Activated CD4-positive, alpha-beta T cell treated with anti-CD3 and anti-CD28 coated beads for 36 hours (primary cell): ENCODE data around the gene NAPG. TPM values are rescaled to one million over a fixed set of nuclear protein-coding genes. Genes with fewer than 3 reads are reported as not detected.
A peak's percentile ranks its signal among the peaks of the same experiment; 100 is the strongest.
"Not testable (repeated sequence)": the region's sequence is repeated elsewhere in the genome, so short reads cannot be mapped to it uniquely, and the experiment has no call there.

ENCODE experiments used
- ATAC-seq: fragments of 200-7000 bp; cut with Tn5 transposase; one replicate; pipeline ENCODE4 v1.10.0; 2021; ENCODE audit warnings: mild to moderate bottlenecking, moderate library complexity
- CTCF ChIA-PET: fragments of 350-600 bp; sonication (Branson Sonifier 250); formaldehyde crosslinking; loops from one replicate; lab custom pipeline; 2021; ENCODE audit warnings: antibody characterized with exemption; lab: Charles Lee
- POLR2A ChIA-PET: fragments of 350-600 bp; sonication (Branson Sonifier 250); formaldehyde crosslinking; loops from one replicate; lab custom pipeline; 2021; ENCODE audit warnings: antibody characterized with exemption, inconsistent platforms; lab: Charles Lee
- DNase-seq: peaks from one replicate; pipeline ENCODE4 v3.0.0-alpha.2; 2020
- H3K27ac Mint-ChIP-seq: one replicate; pipeline ENCODE4 v1.8.0; 2021; ENCODE audit warnings: mixed read lengths
- H3K27me3 Mint-ChIP-seq: one replicate; pipeline ENCODE4 v1.8.0; 2021; ENCODE audit warnings: mixed read lengths
- H3K36me3 Mint-ChIP-seq: one replicate; pipeline ENCODE4 v1.8.0; 2021; ENCODE audit warnings: low read depth, mixed read lengths
- H3K4me1 Mint-ChIP-seq: one replicate; pipeline ENCODE4 v1.8.0; 2021; ENCODE audit warnings: mixed read lengths
- H3K4me3 Mint-ChIP-seq: one replicate; pipeline ENCODE4 v1.8.0; 2021; ENCODE audit warnings: mild to moderate bottlenecking, moderate library complexity, mixed read lengths
- H3K9me3 Mint-ChIP-seq: one replicate; pipeline ENCODE4 v1.8.0; 2021; ENCODE audit warnings: low read depth, mixed read lengths
- intact Hi-C, 2 experiments: fragments of 100-400 bp; cut with DNase I in 1 of 2; cut with micrococcal nuclease in 1 of 2; formaldehyde crosslinking; loops; one replicate each; pipeline versions ENCODE4 v1.14.2 to v1.15.1; 2022 to 2024; cut with DNase I, micrococcal nuclease
- total RNA-seq, 2 experiments: library from RNA; stranded (reverse); gene quantifications; one replicate each; pipeline ENCODE4 v1.2.3, GENCODE V29; 2021

NAPG gene
- total RNA-seq, 2 experiments from 2014 or later = 28.6 to 31.0 TPM

- H3K27ac Mint-ChIP-seq = no peak overlapping the region
- peaks cover 40% of the 10 kb centered on the region for H3K36me3 Mint-ChIP-seq
- DNase-seq (no peak), ATAC-seq (no peak)
- H3K4me1 Mint-ChIP-seq = no peaks in the 10 kb centered on the region
- H3K4me3 Mint-ChIP-seq = no peak overlapping the region
- no peaks in the 10 kb centered on the region for H3K9me3 Mint-ChIP-seq
- intact Hi-C loops = loop anchor here in 1 of 2 experiments (10.0 kb wide), 1 partner anchor 493 kb away; no protein-coding TSS in a partner anchor
- H3K27me3 Mint-ChIP-seq = no peaks in the 10 kb centered on the region
- ChIA-PET CTCF (interaction anchor here (1.1 to 1.2 kb wide), 2 partner anchors 10 to 81 kb away, joined by 3 read pairs; no protein-coding TSS in a partner anchor), POLR2A (no interaction called here)
Observed at GRCh38 chr18:10552226-10552625, 26.4 kb downstream of the NAPG start.

- ATAC-seq, H3K4me1 Mint-ChIP-seq, H3K4me3 Mint-ChIP-seq, H3K27me3 Mint-ChIP-seq, H3K9me3 Mint-ChIP-seq, POLR2A ChIA-PET, H3K27ac Mint-ChIP-seq, DNase-seq: not testable (repeated sequence)
- intact Hi-C loops = loop anchor here in 1 of 2 experiments (10.0 kb wide), 1 partner anchor 489 kb away; no protein-coding TSS in a partner anchor
- CTCF ChIA-PET = interaction anchor here (0.6 kb wide), 1 partner anchor 1046 kb away, joined by 3 read pairs; no protein-coding TSS in a partner anchor
- H3K36me3 Mint-ChIP-seq = peaks cover 22% of the 10 kb centered on the region
Observed at GRCh38 chr18:10556251-10556650, 30.4 kb downstream of the NAPG start.

- CTCF ChIA-PET = no interaction called here
- peaks cover 18% of the 10 kb centered on the region for H3K36me3 Mint-ChIP-seq
Observed at GRCh38 chr18:10557085-10557677, 31.4 kb downstream of the NAPG start.

GRCh38 chr18:10558243-10558966, 32.6 kb downstream of the NAPG start:
- Mint-ChIP-seq H3K4me1 (peaks cover 7% of the 10 kb centered on the region), H3K27me3 (no peaks in the 10 kb centered on the region), H3K36me3 (peaks cover 12% of the 10 kb centered on the region), H3K9me3 (no peaks in the 10 kb centered on the region), H3K4me3 (no peak overlapping the region), H3K27ac (no peak overlapping the region)
- DNase-seq (no peak), ATAC-seq (no peak)
- POLR2A ChIA-PET = no interaction called here
- CTCF ChIA-PET = interaction anchor here (0.6 to 2.5 kb wide), 4 partner anchors 8 to 41 kb away, joined by 3 to 16 read pairs (median 3); no protein-coding TSS in a partner anchor
- intact Hi-C loops = loop anchor here in 1 of 2 experiments (10.0 kb wide), 1 partner anchor 486 kb away; no protein-coding TSS in a partner anchor

More at GRCh38 chr18:10557085-10557677, 31.4 kb downstream of the NAPG start:
- Mint-ChIP-seq H3K9me3 (no peaks in the 10 kb centered on the region), H3K27ac (no peak overlapping the region), H3K4me1 (peaks cover 7% of the 10 kb centered on the region), H3K27me3 (no peaks in the 10 kb centered on the region), H3K4me3 (no peak overlapping the region)
- DNase-seq (no peak), ATAC-seq (no peak)
- intact Hi-C loops = loop anchor here in 1 of 2 experiments (10.0 kb wide), 1 partner anchor 488 kb away; no protein-coding TSS in a partner anchor
- POLR2A ChIA-PET = no interaction called here

- Mint-ChIP-seq H3K36me3 (peaks cover 12% of the 10 kb centered on the region), H3K27me3 (no peaks in the 10 kb centered on the region), H3K9me3 (no peaks in the 10 kb centered on the region), H3K4me3 (no peak overlapping the region), H3K4me1 (peaks cover 7% of the 10 kb centered on the region), H3K27ac (no peak overlapping the region)
- ATAC-seq = no peak
- ChIA-PET CTCF (interaction anchor here (0.7 to 2.5 kb wide), 3 partner anchors 8 to 42 kb away, joined by 3 to 16 read pairs (median 3); no protein-coding TSS in a partner anchor), POLR2A (no interaction called here)
- DNase-seq = no peak
- intact Hi-C loops = loop anchor here in 1 of 2 experiments (10.0 kb wide), 1 partner anchor 486 kb away; no protein-coding TSS in a partner anchor
Observed at GRCh38 chr18:10558967-10559298, 33.1 kb downstream of the NAPG start.

GRCh38 chr18:10559553-10560451, 34.0 kb downstream of the NAPG start:
- ChIA-PET CTCF (interaction anchor here (0.6 to 2.5 kb wide), 14 partner anchors 9 to 994 kb away, joined by 3 to 16 read pairs (median 3); no protein-coding TSS in a partner anchor), POLR2A (interaction anchor here (1.2 kb wide), 1 partner anchor 25 kb away, joined by 3 read pairs; no protein-coding TSS in a partner anchor)
- Mint-ChIP-seq H3K27me3 (no peaks in the 10 kb centered on the region), H3K4me3 (no peak overlapping the region), H3K27ac (peak overlapping the region; percentile 6), H3K36me3 (peaks cover 12% of the 10 kb centered on the region), H3K9me3 (no peaks in the 10 kb centered on the region), H3K4me1 (peaks cover 7% of the 10 kb centered on the region)
- ATAC-seq (peak; percentile 55), DNase-seq (peak; percentile 20)
- intact Hi-C loops = loop anchor here (2.0 to 10.0 kb wide), 4 partner anchors 105 to 993 kb away; no protein-coding TSS in a partner anchor

GRCh38 chr18:10560452-10561045, 34.7 kb downstream of the NAPG start:
- H3K27me3 Mint-ChIP-seq = no peaks in the 10 kb centered on the region
- H3K27ac Mint-ChIP-seq = no peak overlapping the region
- intact Hi-C loops = loop anchor here (1.0 to 10.0 kb wide), 4 partner anchors 104 to 992 kb away; no protein-coding TSS in a partner anchor
- H3K4me3 Mint-ChIP-seq = no peak overlapping the region
- DNase-seq (peak; percentile 79), ATAC-seq (peak; percentile 67)
- ChIA-PET CTCF (interaction anchor here (0.6 to 2.5 kb wide), 15 partner anchors 9 to 1189 kb away, joined by 3 to 16 read pairs (median 3); no protein-coding TSS in a partner anchor), POLR2A (interaction anchor here (1.2 kb wide), 1 partner anchor 26 kb away, joined by 3 read pairs; no protein-coding TSS in a partner anchor)
- H3K36me3 Mint-ChIP-seq = peaks cover 8% of the 10 kb centered on the region
- H3K4me1 Mint-ChIP-seq = peaks cover 7% of the 10 kb centered on the region
- no peaks in the 10 kb centered on the region for H3K9me3 Mint-ChIP-seq

GRCh38 chr18:10562773-10563160, 36.9 kb downstream of the NAPG start:
- Mint-ChIP-seq H3K9me3 (no peaks in the 10 kb centered on the region), H3K27ac (no peak overlapping the region), H3K27me3 (no peaks in the 10 kb centered on the region), H3K36me3 (no peaks in the 10 kb centered on the region), H3K4me3 (no peak overlapping the region), H3K4me1 (peaks cover 7% of the 10 kb centered on the region)
- intact Hi-C loops = loop anchor here in 1 of 2 experiments (10.0 kb wide), 1 partner anchor 102 kb away; no protein-coding TSS in a partner anchor
- no peak for DNase-seq
- ChIA-PET CTCF (interaction anchor here (1.1 kb wide), 1 partner anchor 11 kb away, joined by 3 read pairs; no protein-coding TSS in a partner anchor), POLR2A (interaction anchor here (0.6 kb wide), 1 partner anchor 20 kb away, joined by 3 read pairs; no protein-coding TSS in a partner anchor)
- ATAC-seq = no peak

- H3K27me3 Mint-ChIP-seq = no peaks in the 10 kb centered on the region
- no peak for DNase-seq
- intact Hi-C loops = loop anchor here in 1 of 2 experiments (10.0 kb wide), 1 partner anchor 101 kb away; no protein-coding TSS in a partner anchor
- no peak overlapping the region for H3K27ac Mint-ChIP-seq
- no peak for ATAC-seq
- no peaks in the 10 kb centered on the region for H3K36me3 Mint-ChIP-seq
- no peaks in the 10 kb centered on the region for H3K9me3 Mint-ChIP-seq
- ChIA-PET CTCF (interaction anchor here (0.8 kb wide), 1 partner anchor 11 kb away, joined by 3 read pairs; no protein-coding TSS in a partner anchor), POLR2A (no interaction called here)
- H3K4me3 Mint-ChIP-seq = no peak overlapping the region
- peaks cover 7% of the 10 kb centered on the region for H3K4me1 Mint-ChIP-seq
Observed at GRCh38 chr18:10563886-10564285, 38.1 kb downstream of the NAPG start.
